G401.6 (cell line): ENCODE data around the gene CCSER1.
"Not testable (repeated sequence)": the region's sequence is repeated elsewhere in the genome, so short reads cannot be mapped to it uniquely, and the experiment has no call there.

Source experiments
- FAIRE-seq: peaks from 2 replicates; lab custom pipeline; 2012; peaks lifted over from hg19 to GRCh38; lab: Jason Lieb, UNC

Gene CCSER1

DNA sequence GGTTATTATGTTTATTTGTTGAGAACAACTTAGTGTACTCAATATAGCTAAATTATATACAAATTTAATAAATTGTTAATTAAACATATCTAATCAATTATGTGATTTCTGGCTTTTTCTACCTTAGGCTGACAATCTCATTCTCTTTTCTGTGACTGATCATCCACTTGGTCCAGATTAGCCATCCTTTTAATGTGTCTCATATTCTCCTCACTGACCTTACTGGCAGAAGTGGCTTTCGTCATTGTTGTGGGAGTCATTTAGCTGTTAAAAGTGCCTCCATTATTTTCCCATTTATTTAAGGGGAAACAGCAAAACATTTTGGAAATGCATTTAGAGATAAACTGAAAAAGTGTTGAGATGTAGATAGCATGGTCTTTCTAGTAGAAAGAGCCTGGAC is 172.2 kb downstream of the CCSER1 start:
- FAIRE-seq: no peak

DNA sequence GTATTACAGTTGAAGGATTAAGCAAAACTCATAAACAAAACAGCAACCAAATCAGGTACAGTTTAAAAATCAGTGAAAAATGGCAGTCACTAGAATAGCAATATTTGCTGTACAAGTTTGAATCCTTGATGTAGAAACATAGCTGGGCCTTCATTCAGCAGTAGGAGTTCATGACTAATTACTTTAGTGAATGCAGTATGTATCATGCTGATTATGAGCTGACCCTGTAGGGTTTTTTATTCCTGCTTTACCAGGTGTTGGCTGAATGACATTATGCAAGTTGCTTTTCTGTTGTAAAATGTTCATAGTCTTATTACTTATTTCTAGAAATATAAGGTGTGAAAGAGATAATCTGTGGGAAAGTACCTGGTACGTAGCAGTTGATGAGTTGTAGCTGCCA is 179.6 kb downstream of the CCSER1 start:
- no peak for FAIRE-seq

DNA sequence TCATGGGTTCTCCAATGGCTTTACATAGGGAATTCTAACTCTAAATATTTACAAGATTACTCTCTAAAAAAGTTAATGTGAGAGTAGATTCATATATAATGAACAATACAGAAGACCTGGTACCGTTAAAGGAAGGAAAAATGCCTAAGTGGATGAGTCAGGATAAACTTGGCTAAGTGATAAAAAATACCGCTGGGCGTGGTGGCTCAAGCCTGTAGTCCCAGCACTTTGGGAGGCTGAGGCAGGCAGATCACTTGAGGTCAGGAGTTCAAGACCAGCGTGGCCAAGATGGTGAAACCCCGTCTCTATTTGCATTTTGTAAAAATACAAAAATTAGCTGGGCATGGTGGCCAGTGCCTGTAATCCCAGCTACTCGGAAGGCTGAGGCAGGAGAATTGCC is 189.9 kb downstream of the CCSER1 start:
- not testable (repeated sequence) for FAIRE-seq

DNA sequence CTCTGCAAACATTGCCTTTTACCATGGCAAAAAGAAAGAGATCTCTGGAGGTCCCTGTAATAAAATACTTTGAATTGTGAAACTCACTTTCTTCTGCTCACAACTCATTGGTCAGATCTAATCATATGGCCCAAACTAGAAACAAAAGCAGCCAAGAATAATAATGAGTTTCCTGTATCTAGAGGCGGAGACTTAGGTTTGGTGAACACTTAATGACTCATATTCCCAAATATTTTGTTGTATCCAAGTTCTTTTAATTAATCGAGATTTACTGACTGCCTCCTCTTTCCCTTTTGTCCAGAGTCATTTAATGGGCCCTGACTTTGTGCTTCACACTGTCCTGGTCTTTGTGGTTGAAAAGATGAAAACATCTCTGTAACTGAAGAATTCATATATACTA is 190.6 kb downstream of the CCSER1 start:
- no peak for FAIRE-seq

DNA sequence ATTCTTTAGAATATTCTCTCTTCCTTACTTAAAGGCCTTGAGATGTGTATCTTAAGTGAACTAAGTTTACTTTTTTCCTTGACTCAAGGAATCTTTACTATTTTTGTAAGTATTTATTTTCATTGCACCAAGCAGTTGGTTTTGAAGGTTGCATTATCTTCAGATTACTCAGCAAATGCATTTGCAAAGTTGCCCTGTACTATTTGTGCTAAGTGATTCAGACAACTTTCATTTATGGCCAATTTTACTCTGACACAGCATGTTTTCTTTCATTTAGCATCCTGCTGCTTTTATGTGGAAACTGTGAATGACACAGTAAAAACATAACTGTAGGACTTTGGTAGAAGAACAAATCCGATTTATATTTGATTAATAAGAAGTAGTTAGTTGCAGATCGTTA is 191.0 kb downstream of the CCSER1 start:
- FAIRE-seq: peak; percentile 6

DNA sequence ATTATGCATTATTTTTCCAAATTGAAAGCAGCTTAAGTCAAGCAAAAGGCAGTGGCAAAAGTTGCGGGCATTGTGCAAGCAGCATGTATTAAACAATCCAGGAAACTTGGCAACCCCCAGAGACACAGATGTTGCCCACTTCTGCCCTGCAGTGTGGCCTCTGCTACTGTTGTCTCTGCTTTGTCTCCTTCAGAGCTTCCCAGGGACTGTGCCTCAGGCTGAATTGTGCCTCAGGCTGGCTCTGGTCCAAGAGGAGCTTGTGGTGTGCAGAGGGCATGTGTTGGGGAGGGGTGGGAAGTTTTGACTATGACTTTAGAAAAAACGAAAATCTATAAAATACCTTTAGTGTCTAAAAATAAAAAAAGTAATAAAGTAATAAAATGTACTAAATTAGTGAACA is 201.4 kb downstream of the CCSER1 start:
- FAIRE-seq: no peak

DNA sequence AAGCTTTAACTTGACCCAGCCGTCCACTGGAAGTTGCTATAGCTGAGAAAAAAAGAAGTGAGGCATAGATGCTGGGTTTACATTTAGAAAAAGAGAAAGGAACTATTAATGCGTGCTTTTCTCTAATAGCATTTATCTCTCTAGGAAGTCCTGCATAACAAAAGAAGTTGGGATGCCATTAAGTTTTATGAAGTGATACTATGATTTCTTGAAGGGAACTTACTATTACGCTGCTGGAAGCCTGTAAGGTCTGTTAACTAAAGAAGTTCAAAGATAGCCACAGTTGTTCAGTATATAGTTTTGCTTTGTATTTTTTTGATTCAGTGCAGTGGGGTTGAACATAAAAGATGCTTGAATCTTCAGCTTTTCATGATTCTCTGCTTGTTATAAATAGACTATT is 203.4 kb downstream of the CCSER1 start:
- FAIRE-seq: no peak

DNA sequence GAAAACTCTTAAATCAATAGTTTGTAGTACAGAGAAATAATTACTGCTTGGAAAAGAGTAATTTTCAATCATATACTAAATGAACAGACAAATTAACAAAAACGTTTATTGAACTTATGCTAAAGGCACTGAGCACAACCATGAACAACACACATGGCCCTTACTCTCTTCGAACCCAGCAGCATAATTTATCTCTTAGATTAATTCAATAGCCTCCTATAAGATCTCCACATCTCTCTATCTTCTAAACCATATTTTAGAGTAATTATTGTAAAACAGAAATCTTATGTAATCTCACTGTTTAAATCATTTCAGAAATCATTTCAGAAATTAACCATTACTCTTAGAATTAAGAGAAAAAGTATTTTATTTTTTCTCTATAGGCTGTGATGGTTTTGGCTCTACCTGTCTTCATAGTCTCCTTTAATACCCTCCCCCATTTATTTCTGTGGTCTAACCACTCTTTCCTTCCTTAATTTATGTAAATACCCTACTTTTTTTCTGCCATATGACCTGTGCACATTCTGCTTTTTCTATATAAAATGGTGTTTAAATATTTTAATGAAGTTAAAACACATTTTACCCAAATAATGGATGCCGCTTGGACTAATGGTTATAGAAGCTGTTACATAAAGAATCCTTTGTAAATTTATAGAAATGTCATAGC is 218.5 kb downstream of the CCSER1 start:
- FAIRE-seq: no peak

DNA sequence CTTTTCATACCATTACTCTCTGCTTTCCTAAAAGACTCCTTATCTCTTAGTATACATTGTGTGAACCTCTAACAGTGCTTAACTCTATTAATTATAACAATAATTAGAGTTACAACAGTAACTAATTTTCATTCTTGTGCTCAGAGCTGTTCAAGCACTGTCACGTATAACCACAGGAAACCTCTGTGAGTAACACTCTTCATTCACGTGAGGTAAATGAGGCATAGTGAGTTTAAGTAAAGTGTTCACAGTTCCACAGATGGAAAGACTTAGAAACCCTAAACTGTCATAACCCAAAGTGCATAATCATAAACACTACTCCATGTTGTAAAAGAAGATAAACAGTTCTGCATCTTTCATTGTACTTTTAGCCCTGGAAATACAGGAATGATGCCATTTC is 222.4 kb downstream of the CCSER1 start:
- FAIRE-seq: no peak

DNA sequence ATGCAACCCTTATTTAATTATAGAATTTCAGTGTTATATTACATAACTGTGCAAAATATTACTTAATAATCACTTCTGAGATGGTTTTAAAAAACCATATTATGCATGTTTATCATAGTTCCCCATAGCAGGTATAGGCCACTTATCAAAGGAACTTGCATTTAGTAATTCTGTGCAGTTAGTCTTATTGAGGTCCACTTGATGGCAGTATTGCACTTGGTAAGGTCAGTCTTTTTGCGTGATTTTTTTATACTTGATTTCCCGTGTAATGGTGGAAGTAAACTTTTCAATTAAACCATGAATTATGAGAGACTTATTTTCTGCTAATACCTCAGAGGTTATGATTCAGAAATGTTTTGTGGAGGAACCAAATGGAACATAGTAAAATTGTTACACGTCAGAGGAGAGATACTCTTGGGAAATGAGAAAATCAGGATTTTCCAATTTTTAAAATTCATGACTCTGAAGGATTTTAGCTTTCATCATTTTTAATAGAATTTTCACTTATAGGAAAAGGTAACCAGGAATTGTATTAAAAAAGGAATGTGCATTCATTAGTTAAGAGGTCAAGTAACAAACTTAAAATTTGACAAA is 230.0 kb downstream of the CCSER1 start:
- FAIRE-seq: peak; percentile 95

DNA sequence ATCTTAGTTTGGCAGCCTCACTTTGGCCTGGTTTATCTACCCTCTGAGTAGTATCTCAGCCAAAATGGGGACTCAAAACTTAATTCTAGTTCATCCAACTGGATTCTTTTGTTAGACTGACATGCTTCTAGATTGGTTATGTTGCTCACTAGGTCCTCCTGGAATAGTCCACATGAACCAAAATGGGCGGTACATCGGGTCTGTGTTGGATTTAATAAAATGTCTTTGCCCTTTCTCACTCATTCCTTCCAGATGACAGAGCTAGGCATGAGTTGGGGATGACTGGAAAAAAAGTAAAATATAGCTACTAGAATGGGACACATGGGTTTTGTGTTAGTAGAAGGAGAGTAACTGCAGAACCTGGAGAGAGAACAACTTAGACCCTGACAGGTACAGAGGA is 247.9 kb downstream of the CCSER1 start:
- FAIRE-seq: no peak

DNA sequence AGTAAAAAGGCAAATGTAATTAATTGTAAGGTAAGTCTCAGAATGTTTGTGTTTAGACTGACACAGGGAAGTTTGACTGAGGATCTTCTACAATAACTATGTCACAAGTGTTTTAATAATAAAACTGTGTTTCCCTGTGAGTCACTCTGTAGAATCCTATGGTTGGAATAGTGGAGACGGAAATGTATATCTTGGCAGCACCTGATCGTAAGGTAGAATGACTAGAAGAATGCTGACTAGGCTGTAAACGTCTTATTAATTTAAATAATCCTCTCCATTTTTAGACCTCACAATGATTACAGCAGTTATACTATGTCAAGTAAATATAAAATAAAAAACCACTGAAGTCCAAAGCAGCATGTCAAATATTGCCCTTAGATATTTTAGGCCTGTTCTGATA is 266.0 kb downstream of the CCSER1 start:
- FAIRE-seq: no peak

DNA sequence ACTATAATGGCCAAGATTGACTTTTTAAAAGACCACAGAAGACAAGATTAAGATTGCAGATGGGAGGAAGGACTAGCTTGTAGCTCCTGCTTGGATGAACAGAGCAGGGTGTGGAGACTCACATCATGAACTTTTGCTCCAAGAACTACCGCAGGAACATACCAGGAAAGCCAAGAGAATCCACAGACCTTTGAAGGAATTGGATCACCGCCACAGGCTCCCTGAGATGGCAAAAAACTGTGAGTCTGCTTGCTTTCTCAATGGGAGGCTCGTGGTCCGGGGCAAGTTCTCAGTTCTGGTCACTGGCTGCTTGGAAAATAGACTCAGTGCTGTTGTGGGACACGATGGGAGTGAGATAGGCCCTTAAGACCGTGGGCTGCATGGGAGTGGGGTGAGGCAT is 276.6 kb downstream of the CCSER1 start:
- FAIRE-seq: no peak

DNA sequence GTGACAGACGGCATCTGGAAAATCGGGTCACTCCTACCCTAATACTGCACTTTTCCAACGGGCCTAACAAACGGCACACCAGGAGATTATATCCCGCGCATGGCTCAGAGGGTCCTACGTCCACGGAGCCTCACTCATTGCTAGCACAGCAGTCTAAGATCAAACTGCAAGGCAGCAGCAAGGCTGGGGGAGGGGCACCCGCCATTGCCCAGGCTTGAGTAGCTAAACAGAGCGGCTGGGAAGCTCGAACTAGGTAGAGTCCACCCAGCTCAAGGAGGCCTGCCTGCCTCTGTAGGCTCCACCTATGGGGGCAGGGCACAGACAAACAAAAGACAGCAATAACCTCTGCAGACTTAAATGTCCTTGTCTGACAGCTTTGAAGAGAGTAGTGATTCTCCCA is 280.7 kb downstream of the CCSER1 start:
- FAIRE-seq: not testable (repeated sequence)

DNA sequence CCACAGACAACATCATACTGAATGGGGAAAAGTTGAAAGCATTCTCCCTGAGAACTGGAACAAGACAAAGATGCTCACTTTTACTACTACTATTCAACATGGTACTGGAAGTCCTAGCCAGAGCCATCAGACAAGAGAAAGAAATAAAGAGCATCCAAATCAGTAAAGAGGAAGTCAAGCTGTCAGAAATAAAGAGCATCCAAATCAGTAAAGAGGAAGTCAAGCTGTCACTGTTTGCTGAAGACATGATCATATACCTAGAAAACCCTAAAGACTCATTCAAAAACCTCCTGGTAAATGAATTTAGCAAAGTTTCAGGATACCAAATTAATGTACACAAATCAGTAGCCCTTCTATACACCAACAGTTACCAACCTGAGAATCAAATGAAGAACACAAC is 285.6 kb downstream of the CCSER1 start:
- not testable (repeated sequence) for FAIRE-seq

DNA sequence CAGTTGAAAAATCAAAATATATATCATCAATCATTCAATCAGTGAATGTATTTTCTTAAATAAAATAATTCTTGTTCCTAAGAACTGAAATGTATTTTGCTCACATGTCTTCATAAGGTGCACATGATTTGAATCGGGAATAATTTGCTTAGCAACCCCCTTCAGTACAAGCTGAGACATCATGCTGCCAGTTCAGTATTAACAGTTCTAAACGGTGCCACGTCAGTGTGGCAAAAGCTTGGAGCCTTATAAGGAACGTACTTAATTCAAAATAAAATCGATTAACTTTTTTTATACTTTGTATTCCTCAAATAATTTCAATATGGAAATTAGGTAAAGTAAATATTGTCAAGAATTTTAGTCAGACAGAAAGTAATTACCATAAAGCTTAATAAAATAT is 287.9 kb downstream of the CCSER1 start:
- peak; percentile 59 for FAIRE-seq

DNA sequence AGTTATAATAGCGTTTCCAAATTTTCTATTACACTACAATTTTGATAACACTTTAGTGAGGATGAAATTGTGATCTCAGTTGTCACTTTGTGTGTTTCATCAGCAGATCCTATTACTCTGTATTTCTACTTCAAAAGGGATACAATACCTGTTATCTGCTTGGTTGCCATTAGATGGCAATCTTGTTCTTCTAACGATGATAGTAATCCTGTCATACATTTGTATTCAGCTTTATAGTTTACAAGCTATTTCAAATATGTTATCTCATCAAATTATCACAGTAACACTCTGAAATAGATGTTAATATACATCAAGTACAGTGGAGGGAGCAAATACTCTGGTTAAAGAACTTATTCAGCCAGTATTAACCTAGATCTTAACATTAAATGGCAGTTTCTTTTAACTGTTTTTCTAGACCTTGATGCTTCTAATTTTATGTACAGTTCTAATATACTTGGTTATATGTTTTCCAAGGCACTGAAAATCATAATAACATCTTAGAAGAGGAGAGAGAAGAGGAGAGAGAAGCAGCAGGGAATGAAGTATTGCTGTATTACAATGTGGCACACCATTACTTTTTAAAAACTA is 292.0 kb downstream of the CCSER1 start:
- peak; percentile 96 for FAIRE-seq

DNA sequence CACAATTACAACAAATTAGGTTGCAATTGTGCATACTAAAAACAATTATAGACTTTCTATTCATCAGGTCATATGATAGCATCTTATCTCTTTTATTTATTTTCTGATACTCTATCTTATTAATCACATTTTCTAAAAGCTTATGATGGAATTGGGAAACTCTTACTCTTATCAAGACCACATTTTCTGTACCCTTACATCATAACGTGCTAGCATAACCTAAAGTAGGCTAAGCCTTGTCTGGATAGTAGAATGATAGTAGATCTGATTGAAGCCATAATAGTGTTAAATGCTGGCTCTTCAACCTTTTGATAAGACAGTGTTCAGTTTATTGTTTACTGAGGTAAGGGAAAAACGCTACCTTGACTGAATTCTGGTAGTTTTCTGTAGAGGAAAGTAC is 294.0 kb downstream of the CCSER1 start:
- no peak for FAIRE-seq

DNA sequence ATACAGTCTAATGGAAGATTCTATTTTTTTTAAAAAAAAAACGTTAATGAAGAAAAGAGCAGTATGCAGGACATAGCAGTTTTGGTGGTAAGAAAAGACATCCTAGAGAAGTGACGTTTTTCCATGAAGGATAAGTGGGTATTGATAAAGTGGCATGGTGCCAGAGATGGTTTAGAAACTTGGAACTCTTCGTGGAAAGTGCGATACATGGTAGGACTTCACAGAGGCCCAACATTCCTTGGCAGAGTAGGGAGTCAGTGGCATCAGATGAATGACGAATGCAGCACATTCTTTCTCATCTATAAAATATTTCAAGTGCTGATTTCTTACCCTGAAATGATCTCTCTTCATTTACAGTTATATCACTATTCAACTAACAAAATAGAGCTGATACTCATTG is 298.7 kb downstream of the CCSER1 start:
- no peak for FAIRE-seq

DNA sequence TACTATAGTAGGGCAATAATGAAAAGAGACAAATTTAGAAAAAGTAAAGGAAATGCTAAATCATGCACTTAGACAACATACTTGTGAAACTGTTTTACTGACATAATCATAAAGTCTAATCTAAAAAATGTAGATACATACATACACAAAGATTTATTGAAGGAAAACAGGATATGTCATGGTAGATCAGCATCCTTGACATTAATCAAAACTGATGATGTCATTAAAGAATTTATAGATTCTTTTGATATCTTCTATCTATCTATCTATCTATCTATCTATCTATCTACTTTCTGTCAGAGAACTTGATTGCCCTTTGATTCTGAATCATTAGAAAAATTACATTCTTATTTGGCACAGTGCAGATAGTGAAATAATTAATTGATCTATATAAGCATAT is 311.3 kb downstream of the CCSER1 start:
- no peak for FAIRE-seq

DNA sequence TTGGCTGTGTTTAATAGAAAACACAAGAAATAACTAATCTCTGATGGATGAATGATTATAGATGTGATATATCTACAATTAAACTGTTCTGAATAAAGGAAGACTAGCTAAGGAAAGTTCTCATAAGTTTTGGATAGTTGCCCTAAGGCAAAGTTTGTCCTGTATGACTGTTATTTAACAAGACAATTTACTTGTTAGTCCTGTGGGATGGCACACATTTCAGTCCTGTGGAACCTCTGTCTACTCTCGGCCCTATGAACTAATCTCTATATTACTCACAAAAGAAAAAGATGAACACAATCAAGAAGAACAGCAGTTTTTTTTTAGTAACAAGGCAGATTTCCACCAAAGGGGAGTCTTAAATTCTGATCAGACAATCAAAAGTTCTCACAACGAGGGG is 314.6 kb downstream of the CCSER1 start:
- FAIRE-seq: no peak

DNA sequence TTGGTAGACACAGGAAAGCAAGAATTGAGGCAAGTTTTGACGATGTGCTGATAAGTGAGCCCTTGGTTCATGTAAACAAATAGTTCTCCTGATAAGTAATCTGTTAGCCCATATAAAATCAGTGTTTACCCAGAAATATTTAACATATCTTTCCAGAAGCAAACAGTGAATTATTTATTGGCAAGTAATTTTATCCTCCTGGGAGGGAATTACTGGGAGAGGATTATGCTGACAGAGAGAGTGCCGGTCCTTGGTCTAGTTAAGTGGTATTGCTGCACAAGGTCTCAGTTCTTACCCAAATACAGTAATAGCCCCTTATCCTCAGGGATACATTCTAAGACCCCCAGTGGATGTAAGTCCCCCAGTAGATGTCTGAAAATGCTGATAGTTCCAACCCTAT is 315.4 kb downstream of the CCSER1 start:
- no peak for FAIRE-seq

DNA sequence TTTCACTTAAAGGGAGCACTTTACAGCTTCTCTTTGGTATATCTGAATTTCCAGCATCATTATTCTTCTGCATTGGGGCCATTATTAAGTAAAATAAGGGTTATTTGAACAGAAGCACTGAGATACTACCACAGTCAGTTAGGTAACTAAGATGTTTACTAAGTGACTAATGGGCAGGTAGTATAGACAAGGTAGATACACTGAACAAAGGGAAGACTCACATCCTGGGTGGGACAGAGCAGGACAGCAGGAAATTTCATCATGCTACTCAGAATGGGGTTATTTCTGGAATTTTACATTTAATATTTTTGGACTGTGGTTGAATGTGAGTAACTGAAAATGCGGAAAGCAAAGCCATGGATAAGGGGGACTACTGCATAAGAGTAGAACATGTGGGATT is 316.0 kb downstream of the CCSER1 start:
- no peak for FAIRE-seq

DNA sequence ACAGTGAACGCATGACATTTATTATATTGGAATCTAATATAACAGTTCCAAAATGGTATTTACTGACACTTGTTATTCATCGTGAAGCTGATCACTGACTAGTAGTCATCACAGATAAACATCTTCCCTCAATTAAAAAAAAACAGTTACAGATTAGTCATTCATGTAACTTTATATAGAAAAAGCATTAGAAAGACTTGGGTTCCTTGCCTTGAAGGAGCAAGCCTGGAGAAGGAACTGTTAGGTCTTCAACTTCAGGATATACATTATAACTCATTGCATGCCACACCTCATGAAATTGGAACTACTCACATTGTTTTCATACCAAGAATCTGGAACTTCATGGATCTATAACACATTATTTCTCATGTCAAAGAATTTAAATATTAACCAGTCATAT is 317.7 kb downstream of the CCSER1 start:
- no peak for FAIRE-seq
